Muscle of arm (tissue), 12 donors: ENCODE measurements around the gene C10orf67. TPM values are rescaled to one million over a fixed set of nuclear protein-coding genes. Genes with fewer than 3 reads are reported as not detected.

Experiments used
- DNase-seq: peaks from one replicate; pipeline ENCODE4 v3.0.0-alpha.2; 2013
- polyA plus RNA-seq, 12 donors: library from polyadenylated mRNA; unstranded; fragments of 120-200 nt; gene quantifications; one replicate each; pipeline ENCODE4 v1.2.1, GENCODE V29; 2013; ENCODE audit not compliant: insufficient read length in 12 of 12

C10orf67 gene
- polyA plus RNA-seq, 12 donors: 0.13 to 0.34 (median 0.16) TPM; not detected in 3

DNA sequence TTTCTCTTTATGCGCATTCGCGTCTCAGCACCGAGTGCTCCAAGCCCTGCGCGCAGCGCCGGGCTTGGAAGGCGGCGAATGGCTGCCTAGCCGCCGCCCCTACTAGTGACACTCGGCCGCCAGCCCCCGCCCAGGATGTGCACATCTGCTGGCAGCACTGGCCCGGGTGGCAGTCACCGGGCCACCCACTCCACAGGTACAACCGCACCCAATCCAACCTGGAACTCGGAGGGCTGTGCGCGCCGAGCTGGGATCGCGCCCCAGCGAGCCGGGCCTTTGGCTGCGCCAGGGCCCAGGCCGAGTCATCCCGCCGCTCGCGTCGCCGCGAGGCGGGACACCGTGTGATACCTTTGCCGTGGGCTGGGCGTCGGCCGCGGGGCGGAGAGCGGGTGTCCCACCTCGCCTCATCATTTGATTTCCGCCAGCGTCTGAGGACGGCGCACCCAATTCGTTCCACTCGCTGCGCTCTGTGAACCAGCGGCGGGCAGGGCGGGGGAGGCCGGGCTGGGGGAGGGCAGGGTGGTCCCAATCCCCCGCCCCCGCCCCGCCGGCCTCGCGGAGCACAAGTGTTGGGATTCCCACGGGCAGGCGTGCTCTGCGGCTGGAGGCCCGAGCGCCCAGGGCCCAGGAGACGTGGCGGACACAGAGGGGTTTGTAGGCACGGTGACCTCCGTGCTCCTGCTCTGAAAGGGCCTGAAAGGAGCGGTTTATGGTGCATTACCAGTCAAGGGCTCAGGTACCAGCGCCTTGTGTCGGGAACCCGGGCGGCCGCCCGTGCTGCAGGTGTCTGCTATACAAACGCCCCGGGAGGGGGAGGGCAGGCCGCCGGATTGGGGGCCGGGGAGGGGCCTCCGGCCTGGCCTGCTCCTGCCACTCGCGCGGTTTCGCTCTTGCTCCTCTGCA is 170.3 kb downstream of the C10orf67 start:
- no peak for DNase-seq

DNA sequence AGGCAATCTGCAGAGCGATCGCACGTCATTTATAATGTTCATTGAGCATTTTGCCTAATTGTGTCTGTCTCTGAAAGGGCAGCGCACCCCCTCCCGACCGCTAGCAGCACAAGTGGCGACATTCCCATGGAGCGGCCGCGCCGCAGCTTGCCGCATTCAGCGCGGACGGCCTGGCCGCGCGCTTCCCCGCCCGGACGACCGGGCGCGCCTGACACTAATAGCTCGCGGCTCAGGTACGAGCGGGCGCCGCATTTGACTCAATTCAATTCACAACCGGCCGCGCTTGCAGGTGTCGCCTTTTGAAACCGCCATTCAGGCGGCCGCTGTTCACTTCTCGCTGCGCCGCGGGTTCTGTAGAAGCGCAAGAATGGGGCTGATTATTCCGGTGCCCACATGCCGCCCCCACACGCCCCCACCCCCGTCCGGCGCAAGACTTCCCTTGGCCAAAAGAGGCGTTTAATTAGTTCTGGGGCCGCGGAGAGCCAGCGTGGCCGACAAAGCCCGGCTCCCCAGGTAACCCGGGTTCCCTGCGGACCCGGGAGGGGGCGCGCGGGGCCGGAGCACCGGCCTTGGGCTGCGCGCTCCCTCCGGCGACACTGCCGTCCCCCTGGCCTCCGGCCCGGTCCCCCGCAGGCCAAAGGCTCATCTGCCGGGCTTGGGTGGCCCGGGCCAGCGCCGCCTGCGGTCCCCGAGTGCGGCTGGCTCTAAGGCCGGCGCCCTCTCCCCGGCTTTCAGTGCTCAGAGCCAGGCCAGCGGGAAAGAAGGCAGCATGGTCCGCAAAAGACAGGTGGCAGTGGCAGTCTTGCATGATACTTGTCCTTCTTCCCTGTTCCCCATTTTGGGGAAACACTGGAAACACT is 171.2 kb downstream of the C10orf67 start:
- DNase-seq: no peak

DNA sequence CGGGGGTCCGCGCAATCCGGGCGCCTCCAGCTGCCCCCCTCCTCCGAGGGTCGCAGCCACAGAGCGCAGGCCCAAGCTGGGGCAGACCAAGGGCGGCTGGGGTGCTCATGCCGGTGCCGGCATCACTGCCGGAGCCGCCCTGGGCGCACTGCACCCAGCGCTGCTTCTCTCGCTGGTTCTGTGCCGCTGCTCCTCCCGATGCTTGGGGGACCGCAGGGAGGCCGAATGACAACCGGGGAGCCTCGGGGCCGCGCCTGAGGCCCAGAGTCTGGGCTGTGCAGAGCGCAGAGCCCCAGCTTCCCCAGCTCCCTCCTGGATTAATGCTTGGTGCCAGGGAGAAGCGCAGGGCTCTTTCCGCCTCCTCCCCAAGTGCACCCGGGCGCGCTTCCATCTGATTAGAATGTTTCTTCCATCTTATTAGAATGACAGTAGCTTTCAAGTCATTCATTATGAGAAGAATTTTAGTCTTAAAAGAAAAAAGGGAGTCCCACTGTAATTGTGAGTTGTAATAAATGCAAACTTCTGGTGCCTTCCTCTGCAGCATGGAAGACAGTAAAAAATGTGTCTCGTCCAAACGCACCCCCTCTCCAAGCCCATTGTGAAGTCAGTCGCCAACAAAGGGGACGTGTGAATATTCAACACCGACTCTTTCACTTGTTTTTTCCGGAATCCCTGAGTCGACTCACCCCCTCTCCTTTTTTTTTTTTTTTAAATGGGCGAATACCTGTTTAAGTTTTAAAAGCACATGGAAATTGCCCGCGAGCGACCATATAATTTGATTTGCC is 172.0 kb downstream of the C10orf67 start:
- no peak for DNase-seq

DNA sequence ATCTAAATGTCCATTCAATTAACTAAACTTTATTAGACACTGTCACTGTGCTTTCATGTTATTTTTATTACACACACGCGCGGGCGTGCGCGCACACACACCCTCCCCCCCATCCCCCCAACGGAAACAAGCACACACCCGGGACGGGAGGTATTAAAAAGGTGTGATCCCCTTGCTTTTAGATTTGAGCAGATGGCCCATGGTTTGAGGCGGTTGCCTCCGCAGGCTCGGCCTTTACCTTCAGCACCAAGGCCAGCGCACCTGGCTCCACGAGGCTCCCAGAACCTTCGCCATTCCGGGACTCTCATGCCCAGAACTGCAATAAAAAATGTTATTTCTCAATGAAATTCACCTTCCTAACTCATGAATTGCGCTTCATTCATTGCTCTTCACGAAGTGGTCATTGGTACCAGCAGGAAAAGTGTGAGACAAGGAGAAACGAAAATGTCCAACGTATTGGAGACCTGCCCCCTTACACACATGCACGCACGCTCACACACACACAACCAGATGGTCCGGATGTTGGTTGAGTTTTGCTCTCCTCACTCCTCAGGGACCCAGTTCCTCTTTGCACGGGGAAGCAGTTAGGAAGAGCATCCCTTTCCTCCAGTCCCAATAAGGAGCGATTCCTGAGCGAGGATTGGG is 173.2 kb downstream of the C10orf67 start:
- DNase-seq: peak; percentile 41

DNA sequence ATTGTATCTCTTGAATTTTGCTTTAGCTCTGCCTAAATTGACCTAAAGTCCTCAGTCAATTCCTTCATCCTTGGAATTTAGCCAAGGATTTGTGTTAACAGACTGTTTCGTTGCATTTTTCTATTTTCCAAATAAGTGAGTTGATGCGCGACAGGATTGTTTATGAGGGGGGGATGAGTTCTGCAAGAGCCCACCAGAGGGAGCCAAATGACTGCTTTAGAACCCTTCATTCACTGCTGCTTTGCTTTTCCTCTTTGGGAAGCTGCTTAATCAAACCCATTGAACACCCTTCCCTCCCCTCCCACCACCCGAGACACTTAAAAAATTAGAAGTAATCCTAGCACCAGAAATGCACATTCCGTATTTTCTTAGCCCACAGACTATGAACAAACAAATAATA is 186.2 kb downstream of the C10orf67 start:
- peak; percentile 55 for DNase-seq

DNA sequence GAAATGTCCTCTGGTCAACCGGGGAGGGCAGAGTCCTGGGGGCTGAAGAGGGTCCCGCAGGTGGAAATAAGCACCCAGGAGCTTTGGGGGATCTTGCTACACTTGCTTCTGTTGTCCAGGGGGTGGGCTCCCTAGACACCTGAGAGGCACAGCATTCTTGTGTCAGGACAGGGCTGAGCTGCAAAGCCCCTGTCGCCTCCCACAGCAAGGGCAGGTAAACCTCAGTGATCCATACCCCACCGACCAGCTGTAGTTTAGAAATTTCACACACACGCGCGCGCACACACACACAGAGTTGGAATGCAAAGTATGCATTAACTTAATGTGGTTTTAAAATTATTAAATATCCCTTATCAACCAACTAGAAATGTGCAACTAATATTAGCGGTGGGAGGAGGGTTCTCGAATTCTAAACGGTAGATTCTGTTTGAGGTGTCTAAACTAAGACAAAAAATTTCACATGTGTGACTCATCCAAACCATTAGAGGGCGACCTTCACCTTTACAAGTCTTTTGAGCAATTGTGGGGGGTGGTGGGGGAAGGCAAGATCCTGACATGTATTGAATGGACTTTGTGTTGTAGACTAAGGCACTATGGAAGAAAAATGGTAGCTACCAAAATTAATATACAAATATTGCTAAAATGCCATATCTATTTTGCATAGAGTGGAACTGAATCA is 186.8 kb downstream of the C10orf67 start:
- no peak for DNase-seq

DNA sequence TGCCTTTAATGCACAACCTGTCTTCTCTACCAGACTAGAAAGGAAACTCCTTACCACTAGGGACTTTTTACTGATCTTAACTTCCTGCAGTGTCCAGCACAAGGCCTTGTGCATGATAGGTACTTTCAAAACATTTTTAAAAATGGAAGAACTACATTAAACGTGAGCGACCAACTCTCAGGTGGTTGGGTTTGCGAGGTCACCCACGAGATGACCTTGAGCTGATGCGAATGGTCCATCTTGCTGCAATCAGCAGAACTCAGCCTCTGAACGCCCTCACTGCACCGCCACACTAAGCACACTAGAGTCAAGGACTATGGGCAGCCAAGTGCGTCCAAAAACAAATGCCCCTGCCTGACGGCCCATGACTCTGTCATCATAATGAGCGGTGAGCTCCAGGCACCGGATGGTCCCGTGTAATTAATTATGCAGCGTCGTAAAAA is 187.3 kb downstream of the C10orf67 start:
- DNase-seq: no peak

DNA sequence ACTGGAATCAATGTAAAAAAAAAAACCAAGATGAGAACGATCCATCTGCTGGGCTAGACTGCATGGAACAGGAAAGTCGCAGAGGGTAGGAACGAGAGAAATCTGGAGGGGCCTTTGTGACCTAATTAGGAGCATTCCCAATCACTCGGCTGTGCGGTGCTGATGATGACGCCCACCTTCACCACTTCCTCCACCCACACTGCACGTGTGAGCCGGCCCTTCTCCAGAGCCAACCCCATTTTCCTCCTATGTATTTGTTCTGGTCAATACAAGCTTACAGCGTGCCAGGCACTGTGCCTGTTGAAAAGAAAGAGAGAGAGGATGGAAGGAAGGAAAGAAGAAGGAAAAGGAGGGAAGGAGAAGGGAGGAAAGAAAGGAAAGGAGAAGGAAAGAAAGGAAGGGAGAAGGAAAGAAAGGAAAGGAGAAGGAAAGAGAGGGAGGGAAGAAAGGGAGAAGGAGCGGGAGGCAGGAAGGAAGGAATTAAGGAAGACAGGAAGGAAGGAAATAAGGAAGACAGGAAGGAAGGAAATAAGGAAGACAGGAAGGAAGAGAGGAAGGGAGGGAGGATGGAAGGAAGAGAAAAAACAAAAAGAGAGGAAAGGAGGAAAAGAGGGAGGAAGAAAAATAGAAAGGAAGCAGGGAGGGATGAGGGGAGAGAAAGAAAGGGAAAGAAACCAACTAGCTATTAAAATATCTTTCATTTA is 188.0 kb downstream of the C10orf67 start:
- DNase-seq: no peak

DNA sequence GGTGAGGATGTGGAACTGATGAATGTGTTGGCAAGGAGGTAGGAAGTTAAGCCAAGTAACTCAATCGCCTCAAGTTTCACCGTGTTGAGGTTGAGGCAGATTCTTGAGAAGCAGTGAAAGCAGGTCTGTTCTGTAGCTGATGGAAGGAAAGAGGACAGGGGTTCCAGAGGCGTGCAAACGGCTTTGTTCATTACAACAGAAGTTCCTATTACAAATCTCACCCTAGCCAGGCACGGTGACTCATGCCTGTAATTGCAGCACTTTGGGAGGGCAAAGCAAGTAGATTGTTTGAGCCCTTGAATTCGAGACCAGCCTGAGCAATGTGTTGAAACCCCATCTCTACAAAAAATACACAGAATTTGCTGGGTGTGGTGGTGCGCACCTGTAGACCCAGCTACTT is 189.4 kb downstream of the C10orf67 start:
- DNase-seq: no peak

Other genes with a start within 250 kb of the C10orf67 start
- gene MSRB2, start 249.2 kb downstream of the C10orf67 start, polyA plus RNA-seq: 10 to 100 TPM in 11 of 12 donors, not detected in 1; 33.3 to 74.7 (median 62.2) TPM
- under 1 TPM in 1 of 12 donors, not detected in 11; 0.43 TPM for gene PTF1A, start 152.5 kb downstream of the C10orf67 start, polyA plus RNA-seq
- 100 to 1,000 TPM in 3 of 12 donors, 10 to 100 TPM in 9; 11.7 to 440 (median 54.3) TPM for gene OTUD1, start 94.3 kb upstream of the C10orf67 start, polyA plus RNA-seq